ENCODE data around the gene SEZ6L.
A peak's percentile ranks its signal among the peaks of the same experiment; 100 is the strongest.

SEZ6L gene

GRCh38 chr22:26143806-26144325, 25.4 kb upstream of the SEZ6L start:
- H3K36me3 ChIP-seq (ENCODE audit: control insufficient read depth, insufficient read depth, low read length), result no peaks in the 10 kb centered on the region
- no CpG with 5 or more reads among the region's 3 CpGs for WGBS (ENCODE audit: insufficient coverage, insufficient read length)
- H3K9me3 ChIP-seq (ENCODE audit: control insufficient read depth, insufficient read depth, low read length), result no peaks in the 10 kb centered on the region
- H3K4me1 ChIP-seq (ENCODE audit: control insufficient read depth, insufficient read depth, low read length), result no peaks in the 10 kb centered on the region
- DNase-seq (ENCODE audit: low read depth, low spot score), result no peak
- no peak overlapping the region for H3K27ac ChIP-seq (ENCODE audit: low read length)
- no peaks in the 10 kb centered on the region; the same call in 1 of the 2 replicates for H3K27me3 ChIP-seq (ENCODE audit: control insufficient read depth, insufficient read depth, low read length)
- no peak overlapping the region for H3K4me3 ChIP-seq (ENCODE audit: low read length)

- Histone ChIP-seq H3K4me3 (ENCODE audit: low read length) (no peak overlapping the region), H3K36me3 (ENCODE audit: control insufficient read depth, insufficient read depth, low read length) (no peaks in the 10 kb centered on the region), H3K27ac (ENCODE audit: low read length) (no peak overlapping the region), H3K9me3 (ENCODE audit: control insufficient read depth, insufficient read depth, low read length) (no peaks in the 10 kb centered on the region), H3K4me1 (ENCODE audit: control insufficient read depth, insufficient read depth, low read length) (no peaks in the 10 kb centered on the region), H3K27me3 (ENCODE audit: control insufficient read depth, insufficient read depth, low read length) (no peaks in the 10 kb centered on the region; the same call in 1 of the 2 replicates)
- DNase-seq (ENCODE audit: low read depth, low spot score), result no peak
These were observed 9.4 kb upstream of the SEZ6L start for GRCh38 chr22:26159886-26160285.

GRCh38 chr22:26161746-26162145, 7.5 kb upstream of the SEZ6L start:
- Histone ChIP-seq H3K4me3 (ENCODE audit: low read length) (no peak overlapping the region), H3K9me3 (ENCODE audit: control insufficient read depth, insufficient read depth, low read length) (no peaks in the 10 kb centered on the region), H3K27ac (ENCODE audit: low read length) (no peak overlapping the region), H3K27me3 (ENCODE audit: control insufficient read depth, insufficient read depth, low read length) (no peaks in the 10 kb centered on the region; the same call in 1 of the 2 replicates), H3K36me3 (ENCODE audit: control insufficient read depth, insufficient read depth, low read length) (no peaks in the 10 kb centered on the region), H3K4me1 (ENCODE audit: control insufficient read depth, insufficient read depth, low read length) (no peaks in the 10 kb centered on the region)
- no peak for DNase-seq (ENCODE audit: low read depth, low spot score)
- no CpG with 5 or more reads among the region's 7 CpGs for WGBS (ENCODE audit: insufficient coverage, insufficient read length)

GRCh38 chr22:26162926-26163325, 6.3 kb upstream of the SEZ6L start:
- WGBS (ENCODE audit: insufficient coverage, insufficient read length), result no CpG with 5 or more reads among the region's 4 CpGs
- Histone ChIP-seq H3K27ac (ENCODE audit: low read length) (no peak overlapping the region), H3K27me3 (ENCODE audit: control insufficient read depth, insufficient read depth, low read length) (no peaks in the 10 kb centered on the region; the same call in 1 of the 2 replicates), H3K9me3 (ENCODE audit: control insufficient read depth, insufficient read depth, low read length) (no peaks in the 10 kb centered on the region), H3K4me3 (ENCODE audit: low read length) (no peak overlapping the region), H3K4me1 (ENCODE audit: control insufficient read depth, insufficient read depth, low read length) (no peaks in the 10 kb centered on the region), H3K36me3 (ENCODE audit: control insufficient read depth, insufficient read depth, low read length) (no peaks in the 10 kb centered on the region)
- no peak for DNase-seq (ENCODE audit: low read depth, low spot score)

- no peak for DNase-seq (ENCODE audit: low read depth, low spot score)
- Histone ChIP-seq H3K27ac (ENCODE audit: low read length) (no peak overlapping the region), H3K27me3 (ENCODE audit: control insufficient read depth, insufficient read depth, low read length) (no peaks in the 10 kb centered on the region; the same call in 1 of the 2 replicates), H3K36me3 (ENCODE audit: control insufficient read depth, insufficient read depth, low read length) (no peaks in the 10 kb centered on the region), H3K4me3 (ENCODE audit: low read length) (no peak overlapping the region), H3K9me3 (ENCODE audit: control insufficient read depth, insufficient read depth, low read length) (no peaks in the 10 kb centered on the region), H3K4me1 (ENCODE audit: control insufficient read depth, insufficient read depth, low read length) (no peaks in the 10 kb centered on the region)
- WGBS (ENCODE audit: insufficient coverage, insufficient read length), result no CpG with 5 or more reads among the region's 8 CpGs
These were observed 5.1 kb upstream of the SEZ6L start for GRCh38 chr22:26164174-26164573.

GRCh38 chr22:26168330-26168851, 871 bp upstream of the SEZ6L start:
- no peak overlapping the region for H3K4me3 ChIP-seq (ENCODE audit: low read length)
- H3K9me3 ChIP-seq (ENCODE audit: control insufficient read depth, insufficient read depth, low read length), result no peaks in the 10 kb centered on the region
- no peak overlapping the region for H3K27ac ChIP-seq (ENCODE audit: low read length)
- peaks cover 11% of the 10 kb centered on the region for H3K27me3 ChIP-seq (ENCODE audit: control insufficient read depth, insufficient read depth, low read length)
- WGBS (ENCODE audit: insufficient coverage, insufficient read length), result no CpG with 5 or more reads among the region's 9 CpGs
- H3K36me3 ChIP-seq (ENCODE audit: control insufficient read depth, insufficient read depth, low read length), result no peaks in the 10 kb centered on the region
- H3K4me1 ChIP-seq (ENCODE audit: control insufficient read depth, insufficient read depth, low read length), result no peaks in the 10 kb centered on the region
- no peak for DNase-seq (ENCODE audit: low read depth, low spot score)

GRCh38 chr22:26168939-26169314, 335 bp upstream of the SEZ6L start:
- H3K27me3 ChIP-seq (ENCODE audit: control insufficient read depth, insufficient read depth, low read length), result peaks cover 11% of the 10 kb centered on the region
- peak overlapping the region; percentile 57; the same call in 1 of the 2 replicates for H3K4me3 ChIP-seq (ENCODE audit: low read length)
- no peaks in the 10 kb centered on the region for H3K9me3 ChIP-seq (ENCODE audit: control insufficient read depth, insufficient read depth, low read length)
- no CpG with 5 or more reads among the region's 15 CpGs for WGBS (ENCODE audit: insufficient coverage, insufficient read length)
- DNase-seq (ENCODE audit: low read depth, low spot score), result no peak
- H3K4me1 ChIP-seq (ENCODE audit: control insufficient read depth, insufficient read depth, low read length), result no peaks in the 10 kb centered on the region
- no peaks in the 10 kb centered on the region for H3K36me3 ChIP-seq (ENCODE audit: control insufficient read depth, insufficient read depth, low read length)
- no peak overlapping the region for H3K27ac ChIP-seq (ENCODE audit: low read length)

GRCh38 chr22:26170112-26170492, 840 bp downstream of the SEZ6L start:
- Histone ChIP-seq H3K9me3 (ENCODE audit: control insufficient read depth, insufficient read depth, low read length) (no peaks in the 10 kb centered on the region), H3K4me3 (ENCODE audit: low read length) (peak overlapping the region; percentile 57; the same call in 1 of the 2 replicates), H3K27me3 (ENCODE audit: control insufficient read depth, insufficient read depth, low read length) (peaks cover 11% of the 10 kb centered on the region), H3K4me1 (ENCODE audit: control insufficient read depth, insufficient read depth, low read length) (no peaks in the 10 kb centered on the region), H3K27ac (ENCODE audit: low read length) (no peak overlapping the region), H3K36me3 (ENCODE audit: control insufficient read depth, insufficient read depth, low read length) (no peaks in the 10 kb centered on the region)
- no CpG with 5 or more reads among the region's 11 CpGs for WGBS (ENCODE audit: insufficient coverage, insufficient read length)
- no peak for DNase-seq (ENCODE audit: low read depth, low spot score)

GRCh38 chr22:26170795-26171580, 1.7 kb downstream of the SEZ6L start:
- H3K27ac ChIP-seq (ENCODE audit: low read length), result no peak overlapping the region
- H3K4me3 ChIP-seq (ENCODE audit: low read length), result no peak overlapping the region
- H3K9me3 ChIP-seq (ENCODE audit: control insufficient read depth, insufficient read depth, low read length), result no peaks in the 10 kb centered on the region
- peaks cover 11% of the 10 kb centered on the region for H3K27me3 ChIP-seq (ENCODE audit: control insufficient read depth, insufficient read depth, low read length)
- WGBS (ENCODE audit: insufficient coverage, insufficient read length), result no CpG with 5 or more reads among the region's 14 CpGs
- H3K4me1 ChIP-seq (ENCODE audit: control insufficient read depth, insufficient read depth, low read length), result no peaks in the 10 kb centered on the region
- no peaks in the 10 kb centered on the region for H3K36me3 ChIP-seq (ENCODE audit: control insufficient read depth, insufficient read depth, low read length)
- DNase-seq (ENCODE audit: low read depth, low spot score), result no peak

- no CpG with 5 or more reads among the region's 5 CpGs for WGBS (ENCODE audit: insufficient coverage, insufficient read length)
- DNase-seq (ENCODE audit: low read depth, low spot score), result no peak
- H3K27me3 ChIP-seq (ENCODE audit: control insufficient read depth, insufficient read depth, low read length), result peaks cover 11% of the 10 kb centered on the region
These were observed 3.2 kb downstream of the SEZ6L start for GRCh38 chr22:26172389-26172990.

More at GRCh38 chr22:26172389-26172990, 3.2 kb downstream of the SEZ6L start:
- Histone ChIP-seq H3K9me3 (ENCODE audit: control insufficient read depth, insufficient read depth, low read length) (no peaks in the 10 kb centered on the region), H3K4me1 (ENCODE audit: control insufficient read depth, insufficient read depth, low read length) (no peaks in the 10 kb centered on the region), H3K27ac (ENCODE audit: low read length) (no peak overlapping the region), H3K36me3 (ENCODE audit: control insufficient read depth, insufficient read depth, low read length) (no peaks in the 10 kb centered on the region), H3K4me3 (ENCODE audit: low read length) (no peak overlapping the region)

All from iPS DF 6.9 (cell line).